Muscle layer of duodenum (tissue), 2 donors: ENCODE results near the gene ARHGEF38.
A peak's percentile ranks its signal among the peaks of the same experiment; 100 is the strongest.

Experiments
- H3K27ac ChIP-seq: one replicate; pipeline ENCODE4 v1.7.0; 2013; ENCODE audit warnings: mild to moderate bottlenecking, low read length
- H3K27me3 ChIP-seq: one replicate; pipeline ENCODE4 v1.7.0; 2013; ENCODE audit warnings: low read depth, mild to moderate bottlenecking, control low read depth, low read length
- H3K36me3 ChIP-seq, 2 donors: one replicate each; pipeline ENCODE4 v1.7.0; 2013; ENCODE audit warnings: low read length in 2 of 2, control low read depth in 1 of 2, mild to moderate bottlenecking in 1 of 2; ENCODE audit not compliant: insufficient read depth in 2 of 2, control insufficient read depth in 1 of 2
- H3K4me1 ChIP-seq, 2 donors: one replicate each; pipeline ENCODE4 v1.7.0; 2013; ENCODE audit warnings: low read length in 2 of 2, mild to moderate bottlenecking in 2 of 2, control low read depth in 1 of 2, moderate library complexity in 1 of 2; ENCODE audit not compliant: insufficient read depth in 2 of 2, control insufficient read depth in 1 of 2
- H3K4me3 ChIP-seq, 2 donors: one replicate each; pipeline ENCODE4 v1.7.0; 2013; ENCODE audit warnings: low read length in 2 of 2, low read depth in 1 of 2, mild to moderate bottlenecking in 1 of 2
- H3K9me3 ChIP-seq, 2 donors: one replicate each; pipeline ENCODE4 v1.7.0; 2013; ENCODE audit warnings: low read length in 2 of 2, control low read depth in 1 of 2, mild to moderate bottlenecking in 1 of 2; ENCODE audit not compliant: control insufficient read depth in 1 of 2
- donor health status: healthy.

ARHGEF38 gene

GRCh38 chr4:105560421-105560848 is 8.0 kb downstream of the ARHGEF38 start:
- no peaks in the 10 kb centered on the region for H3K27me3 ChIP-seq
- no peak overlapping the region for H3K27ac ChIP-seq
- no peaks in the 10 kb centered on the region for H3K4me1 ChIP-seq
- H3K36me3 ChIP-seq = no peaks in the 10 kb centered on the region
- H3K4me3 ChIP-seq = no peak overlapping the region
- H3K9me3 ChIP-seq = no peaks in the 10 kb centered on the region

- Histone ChIP-seq H3K27me3 (no peaks in the 10 kb centered on the region), H3K4me3 (no peak overlapping the region), H3K4me1 (no peaks in the 10 kb centered on the region), H3K9me3 (no peaks in the 10 kb centered on the region), H3K36me3 (no peaks in the 10 kb centered on the region), H3K27ac (no peak overlapping the region)
These were observed 10.9 kb downstream of the ARHGEF38 start for GRCh38 chr4:105563352-105563751.

- Histone ChIP-seq H3K27ac (no peak overlapping the region), H3K36me3 (no peaks in the 10 kb centered on the region), H3K4me1 (no peaks in the 10 kb centered on the region), H3K27me3 (no peaks in the 10 kb centered on the region), H3K4me3 (no peak overlapping the region), H3K9me3 (no peaks in the 10 kb centered on the region)
These were observed 16.2 kb downstream of the ARHGEF38 start for GRCh38 chr4:105568584-105568983.

GRCh38 chr4:105569057-105569865 is 16.8 kb downstream of the ARHGEF38 start:
- no peaks in the 10 kb centered on the region for H3K9me3 ChIP-seq
- H3K4me3 ChIP-seq = no peak overlapping the region
- H3K4me1 ChIP-seq = no peaks in the 10 kb centered on the region
- H3K36me3 ChIP-seq = no peaks in the 10 kb centered on the region
- no peaks in the 10 kb centered on the region for H3K27me3 ChIP-seq
- H3K27ac ChIP-seq = no peak overlapping the region

- Histone ChIP-seq H3K9me3 (no peaks in the 10 kb centered on the region), H3K27ac (no peak overlapping the region), H3K27me3 (no peaks in the 10 kb centered on the region), H3K36me3 (no peaks in the 10 kb centered on the region), H3K4me3 (no peak overlapping the region), H3K4me1 (no peaks in the 10 kb centered on the region)
These were observed 17.4 kb downstream of the ARHGEF38 start for GRCh38 chr4:105569866-105570236.

- Histone ChIP-seq H3K27ac (no peak overlapping the region), H3K9me3 (peaks cover 0 to 2% of the 10 kb centered on the region in 2 donors), H3K27me3 (no peaks in the 10 kb centered on the region), H3K36me3 (no peaks in the 10 kb centered on the region), H3K4me3 (no peak overlapping the region), H3K4me1 (no peaks in the 10 kb centered on the region)
These were observed 19.9 kb downstream of the ARHGEF38 start for GRCh38 chr4:105572296-105572695.

- H3K4me3 ChIP-seq = no peak overlapping the region
- H3K27me3 ChIP-seq = no peaks in the 10 kb centered on the region
- H3K36me3 ChIP-seq = no peaks in the 10 kb centered on the region
- H3K4me1 ChIP-seq = no peaks in the 10 kb centered on the region
- no peak overlapping the region for H3K27ac ChIP-seq
- no peaks in the 10 kb centered on the region for H3K9me3 ChIP-seq
These were observed 34.4 kb downstream of the ARHGEF38 start for GRCh38 chr4:105586638-105587328.

- H3K36me3 ChIP-seq = no peaks in the 10 kb centered on the region
- no peak overlapping the region for H3K4me3 ChIP-seq
- H3K4me1 ChIP-seq = no peaks in the 10 kb centered on the region
- H3K27me3 ChIP-seq = no peaks in the 10 kb centered on the region
- H3K27ac ChIP-seq = no peak overlapping the region
- H3K9me3 ChIP-seq = no peaks in the 10 kb centered on the region
These were observed 35.4 kb downstream of the ARHGEF38 start for GRCh38 chr4:105587841-105588240.

- Histone ChIP-seq H3K27me3 (no peaks in the 10 kb centered on the region), H3K4me1 (no peaks in the 10 kb centered on the region), H3K4me3 (no peak overlapping the region), H3K27ac (no peak overlapping the region), H3K36me3 (no peaks in the 10 kb centered on the region), H3K9me3 (no peaks in the 10 kb centered on the region)
These were observed 35.8 kb downstream of the ARHGEF38 start for GRCh38 chr4:105588252-105588651.

- H3K4me1 ChIP-seq = no peaks in the 10 kb centered on the region
- H3K27me3 ChIP-seq = no peaks in the 10 kb centered on the region
- no peak overlapping the region for H3K4me3 ChIP-seq
- H3K9me3 ChIP-seq = no peaks in the 10 kb centered on the region
- H3K36me3 ChIP-seq = no peaks in the 10 kb centered on the region
- H3K27ac ChIP-seq = no peak overlapping the region
These were observed 39.2 kb downstream of the ARHGEF38 start for GRCh38 chr4:105591573-105591972.

GRCh38 chr4:105594099-105595010 is 41.9 kb downstream of the ARHGEF38 start:
- Histone ChIP-seq H3K36me3 (no peaks in the 10 kb centered on the region), H3K27ac (peak overlapping the region; percentile 58), H3K9me3 (no peaks in the 10 kb centered on the region), H3K4me3 (no peak overlapping the region), H3K27me3 (no peaks in the 10 kb centered on the region), H3K4me1 (no peaks in the 10 kb centered on the region)
